ENCODE data around the gene KCNH1. TPM values are rescaled to one million over a fixed set of nuclear protein-coding genes. Genes with fewer than 3 reads are reported as not detected.

Gene KCNH1
- polyA plus RNA-seq, 2 of the 4 experiments (the other 2 are of a cell fraction), result 5.1 to 7.9 TPM

GRCh38 chr1:210796421-210796820 is 337.5 kb downstream of the KCNH1 start:
- ATAC-seq, result no peak
- Histone ChIP-seq H3K4me3 (no peak overlapping the region), H3K9me3 (no peaks in the 10 kb centered on the region), H3K27ac (no peak overlapping the region), H3K4me1 (peaks cover 14% of the 10 kb centered on the region), H3K4me2 (no peak overlapping the region)
- TF ChIP-seq FOXS1 (CRISPR knock-in tag; IDR thresholded peaks at IDR 0.05) (no peak), ESRRA (IDR thresholded peaks at IDR 0.05; ENCODE audit: borderline replicate concordance, low read length) (no peak), CTCF (IDR thresholded peaks at IDR 0.05) (no peak), HEYL (CRISPR knock-in tag; IDR thresholded peaks at IDR 0.05) (no peak), POLR2A (IDR thresholded peaks at IDR 0.05; ENCODE audit: low read length) (no peak), BHLHE40 (IDR thresholded peaks at IDR 0.05; ENCODE audit: low read depth, low read length) (no peak), BCL3 (IDR thresholded peaks at IDR 0.05) (no peak), MYC (IDR thresholded peaks at IDR 0.05; ENCODE audit: borderline replicate concordance, low read length) (no peak), HMGXB4 (CRISPR knock-in tag; IDR thresholded peaks at IDR 0.05; ENCODE audit: borderline replicate concordance) (no peak), PHF8 (IDR thresholded peaks at IDR 0.05; ENCODE audit: borderline replicate concordance, low read depth) (no peak), EHF (CRISPR knock-in tag; IDR thresholded peaks at IDR 0.05) (no peak), HOXA7 (CRISPR knock-in tag; IDR thresholded peaks at IDR 0.05) (no peak), GATA3 (IDR thresholded peaks at IDR 0.05; ENCODE audit: borderline replicate concordance) (no peak), SREBF2 (IDR thresholded peaks at IDR 0.05) (no peak), NR3C1 (IDR thresholded peaks at IDR 0.05) (no peak)
- DNase-seq (ENCODE audit: low read depth in 1 of 2, low spot score in 1 of 2), result no peak
- ChIA-PET CTCF (interaction anchor here (0.8 kb wide), 1 partner anchor 103 kb away, joined by 5 read pairs; no protein-coding TSS in a partner anchor), POLR2A (no interaction called here)
- 86% methylated on average over 5 of the region's 5 CpGs for WGBS (ENCODE audit: missing lambda C conversion rate)
- FAIRE-seq, result no peak

GRCh38 chr1:210794445-210794844 is 339.5 kb downstream of the KCNH1 start:
- POLR2A ChIA-PET, result no interaction called here
- WGBS (ENCODE audit: missing lambda C conversion rate), result 88% methylated on average over 1 of the region's 1 CpG
- FAIRE-seq, result no peak

GRCh38 chr1:210792250-210793102 is 341.5 kb downstream of the KCNH1 start:
- H3K27ac ChIP-seq, result peak overlapping the region in 1 of 2 experiments; percentile 15; a peak in 2 of 6 replicates
- no peak overlapping the region for H3K4me3 ChIP-seq
- no peaks in the 10 kb centered on the region for H3K9me3 ChIP-seq
- peak; percentile 95 to 97 for ATAC-seq
- peak; percentile 18 for FAIRE-seq
- DNase-seq (ENCODE audit: low read depth in 1 of 2, low spot score in 1 of 2), result peak; percentile 58 to 64
- WGBS (ENCODE audit: missing lambda C conversion rate), result 14% methylated on average over 3 of the region's 3 CpGs
- ChIA-PET POLR2A (no interaction called here), CTCF (no interaction called here)
- TF ChIP-seq FOSL2 (IDR thresholded peaks at IDR 0.05), result peak; percentile 91
- TF ChIP-seq FOSL2 (CRISPR knock-in tag; IDR thresholded peaks at IDR 0.05), result peak; percentile 96
- TF ChIP-seq EP300 (IDR thresholded peaks at IDR 0.05), result no peak
- TF ChIP-seq JUNB (IDR thresholded peaks at IDR 0.05), result peak; percentile 68
- H3K4me1 ChIP-seq, result peaks cover 14% of the 10 kb centered on the region
- peak overlapping the region; percentile 47 for H3K4me2 ChIP-seq

More at GRCh38 chr1:210794445-210794844, 339.5 kb downstream of the KCNH1 start:
- Histone ChIP-seq H3K4me1 (peaks cover 14% of the 10 kb centered on the region), H3K4me2 (no peak overlapping the region), H3K9me3 (no peaks in the 10 kb centered on the region), H3K4me3 (no peak overlapping the region), H3K27ac (no peak overlapping the region)
- no peak for TF ChIP-seq NPAS2 (CRISPR knock-in tag; IDR thresholded peaks at IDR 0.05; ENCODE audit: borderline replicate concordance)
- CTCF ChIA-PET, result interaction anchor here (0.6 kb wide), 2 partner anchors 340 to 373 kb away, joined by 3 read pairs; partner anchors contain the start of gene KCNH1
- DNase-seq (ENCODE audit: low read depth in 1 of 2, low spot score in 1 of 2), result no peak
- no peak for ATAC-seq

All from A549 (cell line).